WERI-Rb-1 (cell line): Measurements from ENCODE around the gene GALNT9.
"Not testable (repeated sequence)": the region's sequence is repeated elsewhere in the genome, so short reads cannot be mapped to it uniquely, and the experiment has no call there.

Source experiments
- DNase-seq: peaks from one replicate; pipeline ENCODE4 v3.0.0-alpha.2; 2020
- H3K27ac ChIP-seq: fragments of 250-450 bp; sonication (Bioruptor Pico); 2 replicates; pipeline ENCODE4 v1.5.1; 2020; ENCODE audit warnings: mild to moderate bottlenecking, moderate library complexity
- H3K27me3 ChIP-seq: fragments of 250-450 bp; sonication (Bioruptor Pico); 2 replicates; pipeline ENCODE4 v1.5.1; 2021; ENCODE audit warnings: mild to moderate bottlenecking, low read depth, moderate library complexity; ENCODE audit not compliant: insufficient read depth, severe bottlenecking
- H3K36me3 ChIP-seq: fragments of 250-450 bp; sonication (Bioruptor Pico); 2 replicates; pipeline ENCODE4 v1.5.1; 2020; ENCODE audit warnings: mild to moderate bottlenecking, moderate library complexity
- H3K4me3 ChIP-seq: 2 replicates; pipeline ENCODE4 v1.5.1; 2011; ENCODE audit warnings: low read depth, mild to moderate bottlenecking, control low read depth, low read length
- H3K9me3 ChIP-seq: fragments of 250-450 bp; sonication (Bioruptor Pico); 2 replicates; pipeline ENCODE4 v1.5.1; 2021; ENCODE audit warnings: mild to moderate bottlenecking, moderate library complexity; ENCODE audit not compliant: severe bottlenecking
- TF ChIP-seq, protein P1 (sequence below): IDR thresholded peaks from 2 replicates; pipeline ENCODE4 v1.5.1; 2011; ENCODE audit warnings: low read depth, mild to moderate bottlenecking, control low read depth, inconsistent platforms, low read length

Gene GALNT9

DNA sequence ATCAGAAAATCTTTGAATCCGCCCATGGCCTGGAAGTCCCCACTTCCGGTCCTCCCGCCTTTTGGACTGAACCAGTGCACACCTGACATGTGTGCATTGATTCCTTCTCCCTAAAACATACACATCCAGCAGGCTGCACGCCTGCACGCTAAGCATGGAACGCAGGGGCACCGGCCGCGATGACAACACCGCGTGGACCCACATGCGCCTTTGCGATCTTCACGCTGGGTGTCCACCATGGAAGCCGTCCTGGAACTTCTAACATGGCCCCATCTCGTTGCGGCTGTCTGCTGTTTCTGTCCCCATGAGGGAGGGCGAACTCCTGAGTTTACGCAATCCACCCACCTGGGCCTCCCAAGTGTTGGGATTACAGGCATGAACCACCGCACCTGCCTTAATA, 73.7 kb downstream of the GALNT9 start:
- no peak overlapping the region for H3K4me3 ChIP-seq
- no peaks in the 10 kb centered on the region for H3K27me3 ChIP-seq
- H3K27ac ChIP-seq = no peak overlapping the region
- no peaks in the 10 kb centered on the region for H3K9me3 ChIP-seq
- no peaks in the 10 kb centered on the region for H3K36me3 ChIP-seq
- DNase-seq = no peak
- TF ChIP-seq, protein P1, sequence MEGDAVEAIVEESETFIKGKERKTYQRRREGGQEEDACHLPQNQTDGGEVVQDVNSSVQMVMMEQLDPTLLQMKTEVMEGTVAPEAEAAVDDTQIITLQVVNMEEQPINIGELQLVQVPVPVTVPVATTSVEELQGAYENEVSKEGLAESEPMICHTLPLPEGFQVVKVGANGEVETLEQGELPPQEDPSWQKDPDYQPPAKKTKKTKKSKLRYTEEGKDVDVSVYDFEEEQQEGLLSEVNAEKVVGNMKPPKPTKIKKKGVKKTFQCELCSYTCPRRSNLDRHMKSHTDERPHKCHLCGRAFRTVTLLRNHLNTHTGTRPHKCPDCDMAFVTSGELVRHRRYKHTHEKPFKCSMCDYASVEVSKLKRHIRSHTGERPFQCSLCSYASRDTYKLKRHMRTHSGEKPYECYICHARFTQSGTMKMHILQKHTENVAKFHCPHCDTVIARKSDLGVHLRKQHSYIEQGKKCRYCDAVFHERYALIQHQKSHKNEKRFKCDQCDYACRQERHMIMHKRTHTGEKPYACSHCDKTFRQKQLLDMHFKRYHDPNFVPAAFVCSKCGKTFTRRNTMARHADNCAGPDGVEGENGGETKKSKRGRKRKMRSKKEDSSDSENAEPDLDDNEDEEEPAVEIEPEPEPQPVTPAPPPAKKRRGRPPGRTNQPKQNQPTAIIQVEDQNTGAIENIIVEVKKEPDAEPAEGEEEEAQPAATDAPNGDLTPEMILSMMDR = no peak

DNA sequence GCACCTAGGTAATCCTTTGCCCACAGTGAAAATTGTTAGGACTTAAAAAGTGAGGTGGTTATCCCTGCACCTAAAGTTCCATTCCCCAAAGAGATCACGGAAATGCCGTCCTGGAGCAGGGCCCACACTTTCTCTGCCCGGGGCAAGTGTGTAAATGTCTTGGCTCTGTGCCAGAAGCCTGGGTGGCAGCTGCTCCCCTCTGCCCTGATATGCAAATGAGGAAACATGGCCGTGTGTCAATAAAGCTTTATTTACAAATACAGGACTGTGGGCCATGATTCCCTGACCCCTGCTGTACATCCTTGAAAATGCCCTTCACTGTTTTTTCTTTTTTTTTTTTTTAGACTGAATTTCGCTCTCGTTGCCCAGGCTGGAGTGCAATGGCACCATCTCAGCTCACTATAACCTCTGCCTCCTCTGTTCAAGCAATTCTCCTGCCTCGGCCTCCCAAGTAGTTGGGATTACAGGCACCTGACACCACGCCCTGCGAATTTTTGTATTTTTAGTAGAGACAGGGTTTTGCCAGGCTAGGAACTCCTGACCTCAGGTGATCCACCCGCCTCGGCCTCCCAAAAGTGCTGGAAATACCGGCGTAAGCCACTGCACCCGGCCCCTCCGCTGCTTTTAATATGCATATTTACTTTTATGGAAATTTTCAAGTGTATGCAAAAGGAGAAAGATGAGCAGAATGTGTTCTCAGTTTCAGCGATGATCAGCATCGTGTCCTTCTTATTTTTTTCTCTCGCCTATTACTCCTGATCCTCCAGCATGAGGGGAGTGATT, 75.5 kb downstream of the GALNT9 start:
- H3K36me3 ChIP-seq = no peaks in the 10 kb centered on the region
- H3K27me3 ChIP-seq = no peaks in the 10 kb centered on the region
- TF ChIP-seq, protein P1 = no peak
- no peak for DNase-seq
- H3K4me3 ChIP-seq = no peak overlapping the region
- no peaks in the 10 kb centered on the region for H3K9me3 ChIP-seq
- no peak overlapping the region for H3K27ac ChIP-seq

DNA sequence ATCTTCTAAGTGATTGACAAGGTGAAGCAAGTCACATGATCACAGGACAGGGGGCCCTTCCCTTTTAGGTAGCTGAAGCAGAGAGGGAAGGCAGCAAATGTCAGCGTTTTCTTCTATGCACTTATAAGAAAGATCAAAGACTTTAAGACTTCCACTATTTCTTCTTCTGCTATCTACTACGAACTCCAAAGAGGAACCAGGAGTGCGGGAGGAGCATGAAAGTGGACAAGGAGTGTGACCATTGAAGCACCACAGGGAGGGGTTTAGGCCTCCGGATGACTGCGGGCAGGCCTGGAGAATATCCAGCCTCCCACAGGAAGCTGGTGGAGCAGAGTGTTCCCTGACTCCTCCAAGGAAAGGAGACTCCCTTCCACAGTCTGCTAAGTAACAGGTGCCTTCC, 76.4 kb downstream of the GALNT9 start:
- H3K4me3 ChIP-seq, H3K27me3 ChIP-seq, DNase-seq, H3K9me3 ChIP-seq, H3K27ac ChIP-seq, H3K36me3 ChIP-seq: not testable (repeated sequence)

DNA sequence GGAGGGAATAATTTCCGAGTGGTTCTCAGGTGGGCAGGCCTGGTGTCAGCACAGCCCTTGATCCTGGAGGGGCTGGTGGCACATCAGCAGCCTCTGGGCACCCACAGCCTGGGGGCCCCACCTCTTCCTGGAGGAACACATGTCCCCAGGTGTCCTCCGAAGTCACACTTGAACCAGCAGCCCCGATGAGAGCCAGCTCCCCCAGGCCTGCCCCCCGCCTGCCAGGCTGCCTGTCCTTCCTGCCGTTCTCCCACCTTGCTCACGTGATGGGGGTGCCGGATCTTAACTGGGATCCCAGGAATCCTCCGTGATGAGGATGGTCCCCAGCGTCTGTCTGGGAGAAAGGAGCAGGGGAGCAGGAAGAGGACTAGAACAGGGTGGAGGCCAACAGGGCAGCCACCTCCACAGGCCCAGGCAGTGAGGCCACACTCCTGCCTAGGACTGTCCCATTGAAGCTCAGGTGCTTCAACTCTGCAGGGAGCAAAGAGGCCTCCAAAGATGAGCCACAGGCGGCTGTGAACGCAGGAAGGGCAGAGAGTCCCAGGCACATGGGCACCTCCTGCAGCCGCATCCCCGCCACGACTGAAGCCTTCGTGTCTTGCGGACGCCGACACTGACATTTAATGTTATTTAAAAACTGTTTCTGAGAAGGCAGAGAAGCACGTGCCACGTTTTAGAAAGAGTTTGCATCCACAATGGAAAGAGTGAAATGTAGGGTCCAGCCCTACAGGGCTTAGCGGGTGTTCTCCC, 77.5 kb downstream of the GALNT9 start:
- H3K27ac ChIP-seq = no peak overlapping the region
- H3K27me3 ChIP-seq = no peaks in the 10 kb centered on the region
- DNase-seq = no peak
- H3K36me3 ChIP-seq = no peaks in the 10 kb centered on the region
- H3K9me3 ChIP-seq = no peaks in the 10 kb centered on the region
- no peak overlapping the region for H3K4me3 ChIP-seq
- TF ChIP-seq, protein P1 = no peak

DNA sequence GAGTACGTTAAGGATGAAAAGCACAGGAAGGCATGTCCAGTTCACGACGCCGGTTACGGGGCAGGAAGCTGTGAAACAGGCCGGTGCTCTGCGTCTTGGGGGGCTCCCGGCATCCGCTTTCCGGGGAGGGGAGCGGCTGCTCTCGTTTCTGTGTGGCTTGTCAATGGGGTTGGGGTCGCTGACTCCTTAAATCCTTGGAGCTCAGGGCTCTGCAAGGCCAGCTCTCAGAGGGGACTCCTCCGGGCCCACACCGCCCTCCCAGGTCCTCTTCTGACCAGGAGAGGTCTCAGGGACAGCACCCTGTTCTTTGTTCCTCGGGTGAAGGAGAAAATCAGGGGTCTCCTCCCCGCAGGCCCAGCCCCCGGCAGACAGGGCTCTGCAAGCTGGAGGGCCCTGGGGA, 78.1 kb downstream of the GALNT9 start:
- Histone ChIP-seq H3K27ac (no peak overlapping the region), H3K36me3 (no peaks in the 10 kb centered on the region), H3K27me3 (no peaks in the 10 kb centered on the region), H3K9me3 (no peaks in the 10 kb centered on the region), H3K4me3 (no peak overlapping the region)
- DNase-seq = no peak
- TF ChIP-seq, protein P1 = no peak

DNA sequence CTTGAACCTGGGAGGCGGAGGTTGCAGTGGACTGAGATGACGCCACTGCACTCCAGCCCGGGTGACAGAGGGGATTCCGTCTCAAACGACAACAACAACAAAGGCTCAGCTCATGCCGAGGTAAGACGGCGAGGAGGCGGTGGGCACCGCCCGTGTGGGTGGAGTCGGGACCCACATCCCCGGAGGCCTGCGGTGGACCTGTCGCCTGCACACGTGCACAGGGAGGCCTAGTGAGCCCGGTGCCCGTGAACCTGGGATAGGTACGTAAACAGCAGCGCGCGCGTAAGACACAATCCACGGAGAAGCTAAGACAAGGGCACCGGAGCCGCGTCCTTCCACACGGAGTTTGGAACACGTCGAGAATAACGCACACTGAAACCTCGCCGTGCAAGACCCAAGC, 78.7 kb downstream of the GALNT9 start:
- no peaks in the 10 kb centered on the region for H3K9me3 ChIP-seq
- no peak overlapping the region for H3K4me3 ChIP-seq
- TF ChIP-seq, protein P1 = no peak
- H3K27ac ChIP-seq = no peak overlapping the region
- no peak for DNase-seq
- H3K27me3 ChIP-seq = no peaks in the 10 kb centered on the region
- no peaks in the 10 kb centered on the region for H3K36me3 ChIP-seq
